Inflammatory macrophage treated with lipopolysaccharide for 4 hours (primary cell): ENCODE results near the gene PGGHG.

Source experiments
- DNase-seq: peaks from one replicate; pipeline ENCODE4 v3.0.0-alpha.2; 2020

PGGHG gene

GRCh38 chr11:288478-289397, at the start of gene PGGHG:
Gene PGGHG, plus strand, starts transcription at chr11:289126. Its CDS starts 691 bp downstream, at chr11:289817.
- DNase-seq: peak; percentile 48

GRCh38 chr11:240315-240714, 48.6 kb upstream of the PGGHG start:
- DNase-seq: no peak

- DNase-seq: no peak
These were observed 47.3 kb upstream of the PGGHG start for GRCh38 chr11:241634-242033.

GRCh38 chr11:244376-244775, 44.5 kb upstream of the PGGHG start:
- no peak for DNase-seq

GRCh38 chr11:249062-249461, 39.9 kb upstream of the PGGHG start:
- DNase-seq: no peak

GRCh38 chr11:250274-250673, 38.7 kb upstream of the PGGHG start:
- DNase-seq: no peak

- peak; percentile 48 for DNase-seq
These were observed 38.1 kb upstream of the PGGHG start for GRCh38 chr11:250740-251299.

- DNase-seq: no peak
These were observed 37.4 kb upstream of the PGGHG start for GRCh38 chr11:251550-251949.

GRCh38 chr11:252666-253065, 36.3 kb upstream of the PGGHG start:
- DNase-seq: no peak

GRCh38 chr11:253160-253885, 35.6 kb upstream of the PGGHG start:
- DNase-seq: no peak

GRCh38 chr11:253886-254270, 35.0 kb upstream of the PGGHG start:
- no peak for DNase-seq

GRCh38 chr11:255176-255575, 33.8 kb upstream of the PGGHG start:
- DNase-seq: no peak

GRCh38 chr11:255816-256215, 33.1 kb upstream of the PGGHG start:
- no peak for DNase-seq

- DNase-seq: no peak
These were observed 31.8 kb upstream of the PGGHG start for GRCh38 chr11:256952-257737.

GRCh38 chr11:257766-258493, 31.0 kb upstream of the PGGHG start:
- DNase-seq: no peak

GRCh38 chr11:259413-259812, 29.5 kb upstream of the PGGHG start:
- no peak for DNase-seq

GRCh38 chr11:261624-262023, 27.3 kb upstream of the PGGHG start:
- DNase-seq: no peak

- DNase-seq: peak; percentile 36
These were observed 22.1 kb upstream of the PGGHG start for GRCh38 chr11:266676-267439.

- DNase-seq: peak; percentile 60
These were observed 21.4 kb upstream of the PGGHG start for GRCh38 chr11:267491-267994.

- DNase-seq: peak; percentile 77
These were observed 20.2 kb upstream of the PGGHG start for GRCh38 chr11:268716-269145.
